ENCODE data around the gene KIF2B. TPM values are rescaled to one million over a fixed set of nuclear protein-coding genes. Genes with fewer than 3 reads are reported as not detected.

KIF2B gene
- polyA plus RNA-seq, 3 donors, result not detected

GRCh38 chr17:53807286-53807685 is 15.4 kb upstream of the KIF2B start:
- Histone ChIP-seq H3K9ac (ENCODE audit: insufficient read depth, low read length, poor library complexity, severe bottlenecking) (no peak overlapping the region), H3K4me1 (ENCODE audit: control insufficient read depth in 1 of 2, insufficient read depth in 2 of 2, low read length in 2 of 2) (no peaks in the 10 kb centered on the region), H3K9me3 (replicated peaks in 1 of 2; ENCODE audit: control insufficient read depth in 1 of 2, insufficient read depth in 1 of 2, low read length in 2 of 2) (no peaks in the 10 kb centered on the region), H4K20me1 (ENCODE audit: insufficient read depth, low read length) (no peaks in the 10 kb centered on the region), H3K4me3 (replicated peaks in 1 of 3; ENCODE audit: low read depth in 2 of 3, low read length in 3 of 3) (no peak overlapping the region), H2AFZ (ENCODE audit: insufficient read depth, low read depth, low read length, poor library complexity, severe bottlenecking) (no peak overlapping the region), H3K27ac (ENCODE audit: low read depth in 1 of 2, low read length in 2 of 2) (no peak overlapping the region), H3K36me3 (replicated peaks in 1 of 2; ENCODE audit: control insufficient read depth in 1 of 2, insufficient read depth in 2 of 2, low read length in 2 of 2) (no peaks in the 10 kb centered on the region), H3K4me2 (replicated peaks; ENCODE audit: extremely low read depth, low read length, poor library complexity, severe bottlenecking) (no peak overlapping the region), H3K27me3 (ENCODE audit: control insufficient read depth in 2 of 2, insufficient read depth in 2 of 2, low read length in 2 of 2) (no peaks in the 10 kb centered on the region), H3K79me2 (ENCODE audit: insufficient read depth, low read length) (no peaks in the 10 kb centered on the region)
- Mint-ChIP-seq H3K27me3 (ENCODE audit: low read depth in 3 of 3) (no peaks in the 10 kb centered on the region), H3K36me3 (no peaks in the 10 kb centered on the region), H3K27ac (no peak overlapping the region), H3K4me1 (no peaks in the 10 kb centered on the region), H3K9me3 (peaks cover 0 to 3% (median 2%) of the 10 kb centered on the region in 7 donors), H3K4me3 (no peak overlapping the region)
- no peak for DNase-seq
- 90% methylated on average over 3 of the region's 6 CpGs for WGBS (ENCODE audit: insufficient coverage)
- TF ChIP-seq CTCF (IDR thresholded peaks at IDR 0.05), result no peak
- intact Hi-C loops (cut with micrococcal nuclease), result no loop called here

GRCh38 chr17:53818271-53818670 is 4.5 kb upstream of the KIF2B start:
- intact Hi-C loops (cut with micrococcal nuclease), result no loop called here
- Mint-ChIP-seq H3K4me1 (no peaks in the 10 kb centered on the region), H3K4me3 (no peak overlapping the region), H3K9me3 (peaks cover 2 to 11% (median 7%) of the 10 kb centered on the region in 7 donors), H3K27me3 (ENCODE audit: low read depth in 3 of 3) (no peaks in the 10 kb centered on the region), H3K36me3 (no peaks in the 10 kb centered on the region), H3K27ac (no peak overlapping the region)
- no peak overlapping the region for H3K27ac ChIP-seq (ENCODE audit: low read depth in 1 of 2, low read length in 2 of 2)
- H3K79me2 ChIP-seq (ENCODE audit: insufficient read depth, low read length), result no peaks in the 10 kb centered on the region
- H3K9ac ChIP-seq (ENCODE audit: insufficient read depth, low read length, poor library complexity, severe bottlenecking), result no peak overlapping the region
- peaks cover 8 to 9% of the 10 kb centered on the region in 2 donors for H3K9me3 ChIP-seq (replicated peaks in 1 of 2; ENCODE audit: control insufficient read depth in 1 of 2, insufficient read depth in 1 of 2, low read length in 2 of 2)
- DNase-seq, result no peak
- WGBS (ENCODE audit: insufficient coverage), result no CpG with 5 or more reads among the region's 1 CpG
- H2AFZ ChIP-seq (ENCODE audit: insufficient read depth, low read depth, low read length, poor library complexity, severe bottlenecking), result no peak overlapping the region
- no peaks in the 10 kb centered on the region for H3K27me3 ChIP-seq (ENCODE audit: control insufficient read depth in 2 of 2, insufficient read depth in 2 of 2, low read length in 2 of 2)
- no peak for TF ChIP-seq CTCF (IDR thresholded peaks at IDR 0.05)
- no peak overlapping the region for H3K4me3 ChIP-seq (replicated peaks in 1 of 3; ENCODE audit: low read depth in 2 of 3, low read length in 3 of 3)
- no peaks in the 10 kb centered on the region for H4K20me1 ChIP-seq (ENCODE audit: insufficient read depth, low read length)
- no peaks in the 10 kb centered on the region for H3K4me1 ChIP-seq (ENCODE audit: control insufficient read depth in 1 of 2, insufficient read depth in 2 of 2, low read length in 2 of 2)
- H3K4me2 ChIP-seq (replicated peaks; ENCODE audit: extremely low read depth, low read length, poor library complexity, severe bottlenecking), result no peak overlapping the region
- H3K36me3 ChIP-seq (replicated peaks in 1 of 2; ENCODE audit: control insufficient read depth in 1 of 2, insufficient read depth in 2 of 2, low read length in 2 of 2), result no peaks in the 10 kb centered on the region

Data from CD14-positive monocyte (primary cell).